K562 (cell line): Measurements from ENCODE around the gene METTL15. TPM values are rescaled to one million over a fixed set of nuclear protein-coding genes. Genes with fewer than 3 reads are reported as not detected.

ENCODE experiments used
- CHD7 ChIP-seq: fragments of 200-600 bp; sonication (generic); IDR thresholded peaks from one replicate; pipeline ENCODE4 v1.6.1; 2012; ENCODE audit warnings: mild to moderate bottlenecking, low read depth, low read length, inconsistent platforms
- ETS1 ChIP-seq: conservative IDR thresholded peaks from 2 replicates; pipeline ENCODE4 v1.6.1; 2011; ENCODE audit warnings: low read depth, mild to moderate bottlenecking, low read length; ENCODE audit not compliant: control insufficient read depth
- HMG20B ChIP-seq: fragments of 250-450 bp; sonication (Bioruptor Pico); IDR thresholded peaks from 2 replicates; pipeline ENCODE4 v1.5.0; 2021; ENCODE audit warnings: mild to moderate bottlenecking
- KDM1A ChIP-seq, 2 experiments: fragments of 450-650 bp; IDR thresholded peaks; 2 replicates each; pipeline ENCODE4 v1.6.1; 2016; ENCODE audit warnings: mild to moderate bottlenecking in 2 of 2
- PHF21A ChIP-seq: fragments of 450-650 bp; IDR thresholded peaks from 2 replicates; pipeline ENCODE4 v1.6.1; 2017; ENCODE audit warnings: low read depth, borderline replicate concordance
- ZNF263 ChIP-seq: sonication (generic); formaldehyde crosslinking; IDR thresholded peaks from 2 replicates; pipeline ENCODE4 v1.8.0; 2022; ENCODE audit warnings: mild to moderate bottlenecking, missing genetic modification reagents, borderline replicate concordance
- polyA plus RNA-seq, 8 experiments: library from polyadenylated mRNA; depleted of rRNA in 4 of 8; stranded (reverse) in 5 of 8; unstranded in 3 of 8; fragments of >200 nt; fragmentation: Nextera tagmentation in 2 of 8; fragmentation: Illumina TruSeq in 1 of 8; extraction: Ambion mirVana in 2 of 8; extraction: Trizol in 1 of 8; gene quantifications; 2 replicates each; pipeline versions ENCODE4 v1.2.1 to v1.2.3, GENCODE V29; 2011 to 2014; ENCODE audit warnings: inconsistent platforms in 1 of 8, missing spikeins in 1 of 8
- total RNA-seq, 7 experiments: library from RNA; depleted of rRNA in 6 of 7; stranded (reverse); fragments of >200 nt in 6 of 7; fragmentation: Illumina TruSeq in 2 of 7; extraction: Trizol in 2 of 7; gene quantifications; 2 replicates each; pipeline versions ENCODE4 v1.2.1 to v1.2.3, GENCODE V29; 2011 to 2021; ENCODE audit warnings: low replicate concordance in 1 of 7

The METTL15 gene
- total and polyA plus RNA-seq, 9 of the 15 experiments (the other 6 are each of a cell fraction or from before 2014, with no cell fraction given) = 10.7 to 21.7 (median 15.9) TPM

GRCh38 chr11:28323621-28324020 lies 215.4 kb downstream of the METTL15 start (continued):
- TF ChIP-seq ETS1 (no peak), CHD7 (no peak), KDM1A (IDR thresholded peaks at IDR 0.05) (no peak), ZNF263 (CRISPR knock-in tag) (no peak), HMG20B (no peak), PHF21A (no peak)
